ENCODE results near the gene TAC4. TPM values are rescaled to one million over a fixed set of nuclear protein-coding genes. Genes with fewer than 3 reads are reported as not detected.

TAC4 gene
- total and polyA plus RNA-seq, 2 donors (not counting 3 experiments of a cell fraction or from before 2014, with no cell fraction given), result 0.19 TPM; not detected in 1

DNA sequence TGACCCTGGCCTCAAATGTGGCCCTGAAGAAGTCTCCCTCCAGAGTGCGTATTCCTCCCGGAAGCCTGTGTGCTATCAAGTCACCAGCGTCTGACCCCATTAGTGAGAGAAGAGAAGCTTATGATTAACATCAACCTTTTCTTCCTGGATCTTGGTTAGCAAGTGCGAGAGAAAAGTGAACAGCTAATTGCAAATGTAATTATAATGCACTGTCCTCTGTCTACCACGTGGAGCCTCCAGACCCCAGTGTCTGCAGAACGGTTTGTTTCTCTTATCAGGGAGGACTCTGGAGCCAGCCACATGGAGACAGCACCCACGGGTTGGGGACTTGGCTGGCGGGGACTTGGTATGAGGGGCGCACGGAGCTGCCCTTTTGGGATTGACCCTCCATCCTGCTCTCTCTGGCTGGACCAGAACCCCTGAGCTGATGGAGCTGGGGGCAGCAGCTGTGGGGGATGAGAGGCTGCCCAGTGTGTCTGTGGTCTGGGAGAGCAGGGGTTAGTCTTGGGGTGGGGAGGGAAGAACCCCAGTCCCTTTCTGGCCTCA lies 5.7 kb upstream of the TAC4 start:
- BruUV-seq (replicated peaks), result no TSS peak
- TF ChIP-seq FOS (IDR thresholded peaks at IDR 0.05; ENCODE audit: borderline replicate concordance, insufficient read depth, low read length) (no peak), GATA2 (IDR thresholded peaks at IDR 0.05; ENCODE audit: insufficient read depth, insufficient read length, low read depth, low read length) (no peak)
- Histone ChIP-seq H4K20me1 (replicated peaks; ENCODE audit: control insufficient read depth, extremely low read depth, insufficient read depth, low read length) (no peaks in the 10 kb centered on the region), H3K27me3 (ENCODE audit: control insufficient read depth in 2 of 2, insufficient read depth in 2 of 2, low read length in 2 of 2) (no peaks in the 10 kb centered on the region), H3K4me2 (ENCODE audit: insufficient read depth, low read length) (no peak overlapping the region), H3K4me1 (ENCODE audit: control insufficient read depth, extremely low read depth, insufficient read depth, low read length) (peaks cover 6% of the 10 kb centered on the region), H3K79me2 (ENCODE audit: control insufficient read depth, insufficient read depth, low read length) (no peaks in the 10 kb centered on the region), H3K9ac (replicated peaks; ENCODE audit: extremely low read depth, insufficient read depth, low read length) (no peak overlapping the region), H3K36me3 (ENCODE audit: control insufficient read depth in 2 of 2, extremely low read depth in 1 of 2, insufficient read depth in 2 of 2, low read length in 2 of 2) (no peaks in the 10 kb centered on the region), H3K9me1 (replicated peaks; ENCODE audit: control insufficient read depth, extremely low read depth, insufficient read depth, low read length) (no peaks in the 10 kb centered on the region), H2AFZ (ENCODE audit: low read depth, low read length) (no peak overlapping the region), H3K9me3 (replicated peaks; ENCODE audit: control insufficient read depth, insufficient read depth, low read length) (no peaks in the 10 kb centered on the region), H3K4me3 (replicated peaks in 1 of 3; ENCODE audit: insufficient read depth in 1 of 3, low read depth in 1 of 3, low read length in 3 of 3) (no peak overlapping the region), H3K27ac (ENCODE audit: insufficient read depth, low read depth, low read length) (no peak overlapping the region)
- FAIRE-seq (no peak), DNase-seq (ENCODE audit: low read depth, low spot score) (no peak)
- intact Hi-C loops (cut with micrococcal nuclease) (no loop called here), dilution Hi-C loops (cut with MboI; ENCODE audit: extremely low pct_ligation_motif_present, low sequenced_read_pairs) (no loop called here)
- ChIA-PET CTCF (interaction anchor here (1.4 to 4.2 kb wide), 4 partner anchors 144 to 286 kb away, joined by 4 to 53 read pairs (median 10); partner anchors contain the start of gene SLC35B1), POLR2A (interaction anchor here (0.6 kb wide), 1 partner anchor 89 kb away, joined by 3 read pairs; the partner anchor contains the start of gene FAM117A)

DNA sequence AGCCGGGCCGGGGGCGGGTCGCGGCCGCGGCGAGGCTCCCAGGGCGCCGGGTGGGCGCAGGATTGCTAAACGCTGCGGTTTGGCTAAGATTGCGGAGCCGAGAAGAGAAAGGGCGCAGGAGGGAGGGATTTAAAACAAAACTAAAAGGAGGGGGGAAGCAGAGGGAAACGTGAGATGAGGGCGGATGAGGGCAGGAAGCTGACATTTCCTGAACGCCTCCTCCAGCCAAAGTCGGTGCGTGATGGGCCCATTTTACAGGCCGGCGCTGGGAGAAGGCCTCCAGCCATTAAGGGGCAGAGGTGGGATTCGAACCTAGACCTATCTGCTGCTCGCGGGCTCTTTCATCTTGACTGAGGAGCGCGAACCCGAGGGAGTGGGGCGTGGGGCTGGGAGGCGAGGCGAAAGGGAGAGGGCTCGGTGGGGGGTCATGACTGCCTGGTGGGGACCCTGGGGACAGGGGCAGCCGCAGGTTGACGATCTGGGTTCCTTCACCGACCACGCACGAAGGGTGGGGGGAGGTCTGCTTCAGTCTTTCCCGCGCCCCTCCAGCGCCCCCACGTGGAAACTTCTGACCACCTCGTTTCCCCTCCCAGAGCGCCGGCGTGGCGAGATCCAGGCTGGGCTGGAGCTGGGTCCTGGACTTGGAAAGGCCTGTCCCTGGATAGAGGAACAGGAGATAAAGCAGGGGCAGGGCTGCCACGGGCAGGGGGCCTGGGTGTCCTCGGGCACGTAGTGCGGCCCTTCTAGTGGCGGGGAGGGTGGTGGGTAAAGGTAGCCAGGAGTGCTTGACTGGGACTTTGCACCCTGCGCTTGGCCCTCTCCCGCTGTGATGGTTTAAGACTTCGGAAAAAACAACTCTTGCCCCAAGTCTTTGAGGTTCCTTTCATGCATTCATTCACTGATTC lies 3.8 kb upstream of the TAC4 start:
- Histone ChIP-seq H4K20me1 (replicated peaks; ENCODE audit: control insufficient read depth, extremely low read depth, insufficient read depth, low read length) (no peaks in the 10 kb centered on the region), H3K27ac (ENCODE audit: insufficient read depth, low read depth, low read length) (peak overlapping the region; percentile 1), H2AFZ (ENCODE audit: low read depth, low read length) (peak overlapping the region; percentile 48), H3K4me1 (ENCODE audit: control insufficient read depth, extremely low read depth, insufficient read depth, low read length) (peaks cover 6% of the 10 kb centered on the region), H3K9me1 (replicated peaks; ENCODE audit: control insufficient read depth, extremely low read depth, insufficient read depth, low read length) (no peaks in the 10 kb centered on the region), H3K36me3 (ENCODE audit: control insufficient read depth in 2 of 2, extremely low read depth in 1 of 2, insufficient read depth in 2 of 2, low read length in 2 of 2) (peaks cover 0 to 7% of the 10 kb centered on the region in 2 experiments), H3K27me3 (ENCODE audit: control insufficient read depth in 2 of 2, insufficient read depth in 2 of 2, low read length in 2 of 2) (no peaks in the 10 kb centered on the region), H3K79me2 (ENCODE audit: control insufficient read depth, insufficient read depth, low read length) (no peaks in the 10 kb centered on the region), H3K4me2 (ENCODE audit: insufficient read depth, low read length) (peak overlapping the region; percentile 2), H3K9me3 (replicated peaks; ENCODE audit: control insufficient read depth, insufficient read depth, low read length) (no peaks in the 10 kb centered on the region), H3K4me3 (replicated peaks in 1 of 3; ENCODE audit: insufficient read depth in 1 of 3, low read depth in 1 of 3, low read length in 3 of 3) (peak overlapping the region; percentile 18 to 41 (median 36)), H3K9ac (replicated peaks; ENCODE audit: extremely low read depth, insufficient read depth, low read length) (peak overlapping the region; percentile 40)
- ChIA-PET CTCF (interaction anchor here (0.6 to 4.2 kb wide), 37 partner anchors 10 to 295 kb away, joined by 3 to 53 read pairs (median 4); partner anchors contain the start of genes DLX3, FAM117A, KAT7 and SLC35B1), POLR2A (interaction anchor here (1.4 kb wide), 1 partner anchor 87 kb away, joined by 4 read pairs; the partner anchor contains the start of gene FAM117A)
- intact Hi-C loops (cut with micrococcal nuclease), result loop anchor here (1.0 kb wide), 3 partner anchors 63 to 283 kb away; partner anchors contain the start of gene KAT7
- peak; percentile 73 for DNase-seq (ENCODE audit: low read depth, low spot score)
- peak; percentile 91 for FAIRE-seq
- TF ChIP-seq POLR2AphosphoS5 (IDR thresholded peaks at IDR 0.05; ENCODE audit: insufficient read depth, low read depth, low read length) (peak; percentile 44), FOS (IDR thresholded peaks at IDR 0.05; ENCODE audit: borderline replicate concordance, insufficient read depth, low read length) (no peak), JUN (IDR thresholded peaks at IDR 0.05; ENCODE audit: borderline replicate concordance, insufficient read depth, insufficient read length, low read depth) (no peak)
- TF ChIP-seq, protein P1, sequence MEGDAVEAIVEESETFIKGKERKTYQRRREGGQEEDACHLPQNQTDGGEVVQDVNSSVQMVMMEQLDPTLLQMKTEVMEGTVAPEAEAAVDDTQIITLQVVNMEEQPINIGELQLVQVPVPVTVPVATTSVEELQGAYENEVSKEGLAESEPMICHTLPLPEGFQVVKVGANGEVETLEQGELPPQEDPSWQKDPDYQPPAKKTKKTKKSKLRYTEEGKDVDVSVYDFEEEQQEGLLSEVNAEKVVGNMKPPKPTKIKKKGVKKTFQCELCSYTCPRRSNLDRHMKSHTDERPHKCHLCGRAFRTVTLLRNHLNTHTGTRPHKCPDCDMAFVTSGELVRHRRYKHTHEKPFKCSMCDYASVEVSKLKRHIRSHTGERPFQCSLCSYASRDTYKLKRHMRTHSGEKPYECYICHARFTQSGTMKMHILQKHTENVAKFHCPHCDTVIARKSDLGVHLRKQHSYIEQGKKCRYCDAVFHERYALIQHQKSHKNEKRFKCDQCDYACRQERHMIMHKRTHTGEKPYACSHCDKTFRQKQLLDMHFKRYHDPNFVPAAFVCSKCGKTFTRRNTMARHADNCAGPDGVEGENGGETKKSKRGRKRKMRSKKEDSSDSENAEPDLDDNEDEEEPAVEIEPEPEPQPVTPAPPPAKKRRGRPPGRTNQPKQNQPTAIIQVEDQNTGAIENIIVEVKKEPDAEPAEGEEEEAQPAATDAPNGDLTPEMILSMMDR (IDR thresholded peaks at IDR 0.05; ENCODE audit: extremely low read depth in 1 of 2, insufficient read depth in 1 of 2, low read depth in 1 of 2, low read length in 2 of 2), result peak; percentile 71 to 92
- TF ChIP-seq, protein P2, sequence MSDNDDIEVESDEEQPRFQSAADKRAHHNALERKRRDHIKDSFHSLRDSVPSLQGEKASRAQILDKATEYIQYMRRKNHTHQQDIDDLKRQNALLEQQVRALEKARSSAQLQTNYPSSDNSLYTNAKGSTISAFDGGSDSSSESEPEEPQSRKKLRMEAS (IDR thresholded peaks at IDR 0.05; ENCODE audit: insufficient read depth, insufficient read length), result peak; percentile 49
- dilution Hi-C loops (cut with MboI; ENCODE audit: extremely low pct_ligation_motif_present, low sequenced_read_pairs), result no loop called here
- BruUV-seq (replicated peaks), result no TSS peak
